GM19455 (cell line): ENCODE data around the gene BABAM2.
"Not testable (repeated sequence)": the region's sequence is repeated elsewhere in the genome, so short reads cannot be mapped to it uniquely, and the experiment has no call there.

Experiments used
- ATAC-seq: cut with Tn5 transposase; IDR thresholded peaks from one replicate; pipeline ENCODE4 v1.9.1; 2021; ENCODE audit not compliant: unreplicated experiment

The BABAM2 gene

GRCh38 chr2:28322456-28322855 is 431.9 kb downstream of the BABAM2 start:
- ATAC-seq: no peak

GRCh38 chr2:28322981-28323396 is 432.5 kb downstream of the BABAM2 start:
- ATAC-seq: no peak

GRCh38 chr2:28325173-28325566 is 434.6 kb downstream of the BABAM2 start:
- no peak for ATAC-seq

GRCh38 chr2:28325567-28326468 is 435.3 kb downstream of the BABAM2 start:
- ATAC-seq: no peak

GRCh38 chr2:28326469-28326805 is 435.9 kb downstream of the BABAM2 start:
- no peak for ATAC-seq

- ATAC-seq: no peak
These were observed 436.5 kb downstream of the BABAM2 start for GRCh38 chr2:28326881-28327505.

- no peak for ATAC-seq
These were observed 437.0 kb downstream of the BABAM2 start for GRCh38 chr2:28327581-28327955.

GRCh38 chr2:28327956-28328922 is 437.7 kb downstream of the BABAM2 start:
- ATAC-seq: no peak

GRCh38 chr2:28329184-28329583 is 438.7 kb downstream of the BABAM2 start:
- no peak for ATAC-seq

- not testable (repeated sequence) for ATAC-seq
These were observed 440.2 kb downstream of the BABAM2 start for GRCh38 chr2:28330722-28331121.

- not testable (repeated sequence) for ATAC-seq
These were observed 441.3 kb downstream of the BABAM2 start for GRCh38 chr2:28331797-28332196.

GRCh38 chr2:28332696-28333095 is 442.2 kb downstream of the BABAM2 start:
- ATAC-seq: no peak

- no peak for ATAC-seq
These were observed 443.3 kb downstream of the BABAM2 start for GRCh38 chr2:28333606-28334526.

- no peak for ATAC-seq
These were observed 444.0 kb downstream of the BABAM2 start for GRCh38 chr2:28334527-28334894.

GRCh38 chr2:28335265-28335664 is 444.7 kb downstream of the BABAM2 start:
- not testable (repeated sequence) for ATAC-seq

- ATAC-seq: no peak
These were observed 445.1 kb downstream of the BABAM2 start for GRCh38 chr2:28335666-28336065.

GRCh38 chr2:28336264-28336980 is 445.9 kb downstream of the BABAM2 start:
- ATAC-seq: no peak

GRCh38 chr2:28336982-28337627 is 446.6 kb downstream of the BABAM2 start:
- ATAC-seq: no peak
